ENCODE data around the gene NFIB.

Gene NFIB

DNA sequence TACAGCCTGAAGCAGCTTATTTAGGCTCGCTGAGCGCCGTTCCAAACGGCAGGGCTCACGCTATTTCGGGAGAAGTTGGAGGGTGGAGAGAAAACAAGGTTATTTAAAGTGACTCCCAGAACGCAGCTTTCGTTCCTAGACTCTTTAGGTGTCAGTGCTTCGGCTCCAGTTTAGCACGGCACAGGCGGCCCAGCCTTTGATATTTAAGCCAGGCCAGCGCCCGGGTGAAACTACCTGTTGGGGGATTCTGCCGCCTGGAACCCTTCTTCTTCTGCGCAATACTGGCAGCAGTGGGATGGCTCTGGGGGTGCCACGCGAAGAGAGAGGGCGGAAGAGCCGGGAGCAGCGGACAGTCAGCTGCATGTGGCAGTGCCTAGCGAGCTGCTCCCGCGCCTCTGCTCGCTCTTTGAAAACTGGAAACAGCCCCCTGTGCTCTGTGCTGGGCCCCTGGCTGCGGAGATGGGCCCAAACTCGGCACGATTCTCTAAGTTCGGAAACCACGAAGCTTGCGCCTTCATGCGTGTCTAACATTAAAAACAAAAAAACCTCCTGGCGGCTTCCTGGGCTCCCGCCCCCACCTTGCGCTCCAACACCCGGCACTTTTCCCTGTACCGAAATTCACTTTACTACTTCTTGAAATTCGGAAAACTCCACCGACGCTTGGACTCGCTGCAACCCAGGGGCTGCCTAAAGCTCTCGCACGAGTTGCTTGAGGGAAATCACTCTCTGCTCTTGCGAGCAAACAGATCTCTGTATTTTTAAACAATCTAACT lies 34.6 kb upstream of the NFIB start:
- no peak overlapping the region for H3K4me3 Mint-ChIP-seq
- H3K36me3 Mint-ChIP-seq (ENCODE audit: low read depth): no peaks in the 10 kb centered on the region
- H3K27me3 Mint-ChIP-seq (ENCODE audit: low read depth): peaks cover 70% of the 10 kb centered on the region
- no peaks in the 10 kb centered on the region for H3K9me3 Mint-ChIP-seq
- DNase-seq (ENCODE audit: low spot score): no peak
- H3K27ac Mint-ChIP-seq: peak overlapping the region; percentile 58
- H3K4me1 Mint-ChIP-seq (ENCODE audit: low read depth): peaks cover 2% of the 10 kb centered on the region

DNA sequence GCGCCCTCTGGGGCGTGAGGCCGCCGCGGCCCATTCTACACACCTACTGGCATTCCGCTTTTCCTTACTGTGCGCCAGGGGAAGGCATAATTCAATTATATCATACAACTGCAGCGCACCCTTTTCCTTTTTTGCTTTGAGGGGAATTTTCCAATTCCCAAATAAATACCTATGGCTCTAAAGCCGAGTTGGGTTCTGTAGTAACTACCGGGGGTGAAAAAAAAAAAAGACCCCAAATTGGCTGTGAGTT lies 34.1 kb upstream of the NFIB start:
- no peak for DNase-seq (ENCODE audit: low spot score)
- Mint-ChIP-seq H3K4me1 (ENCODE audit: low read depth) (peaks cover 2% of the 10 kb centered on the region), H3K27me3 (ENCODE audit: low read depth) (peaks cover 65% of the 10 kb centered on the region), H3K27ac (no peak overlapping the region), H3K36me3 (ENCODE audit: low read depth) (no peaks in the 10 kb centered on the region), H3K4me3 (no peak overlapping the region), H3K9me3 (no peaks in the 10 kb centered on the region)

DNA sequence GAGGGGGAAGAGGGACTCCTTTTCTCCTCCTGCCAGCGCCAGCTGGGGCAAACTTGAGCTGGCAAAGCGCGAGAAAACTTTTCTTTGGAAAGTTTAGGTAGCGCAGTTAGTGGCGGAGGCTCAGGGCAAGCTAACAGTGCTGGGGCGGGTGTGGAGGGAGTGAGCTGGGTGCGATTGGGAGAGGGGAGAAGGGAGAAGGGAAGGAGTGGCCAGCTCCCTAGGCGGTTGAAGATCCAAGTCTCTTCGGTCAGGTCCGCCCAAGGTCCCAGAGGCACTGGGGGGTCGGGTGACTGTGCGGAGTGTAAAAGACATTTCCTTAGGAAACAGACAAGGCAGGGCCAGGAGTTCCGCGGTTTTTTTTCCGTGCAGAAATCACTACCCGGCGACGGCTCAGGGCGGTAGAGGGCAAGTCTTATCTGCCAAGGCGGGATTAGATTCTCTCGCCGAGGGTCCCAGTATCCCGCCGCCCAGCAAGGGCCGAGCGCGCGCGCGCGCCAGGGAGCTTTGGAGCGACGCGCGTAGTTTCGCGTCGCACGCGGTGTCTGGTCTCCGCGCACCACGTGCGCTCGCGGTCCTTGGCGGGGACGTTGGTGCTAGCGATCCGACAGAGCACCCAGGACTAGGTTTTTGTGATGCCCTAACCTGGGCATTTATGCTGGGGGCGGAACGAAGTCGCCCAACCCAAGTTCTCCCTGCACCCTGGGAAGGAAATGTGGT lies 33.6 kb upstream of the NFIB start:
- no peak overlapping the region for H3K4me3 Mint-ChIP-seq

DNA sequence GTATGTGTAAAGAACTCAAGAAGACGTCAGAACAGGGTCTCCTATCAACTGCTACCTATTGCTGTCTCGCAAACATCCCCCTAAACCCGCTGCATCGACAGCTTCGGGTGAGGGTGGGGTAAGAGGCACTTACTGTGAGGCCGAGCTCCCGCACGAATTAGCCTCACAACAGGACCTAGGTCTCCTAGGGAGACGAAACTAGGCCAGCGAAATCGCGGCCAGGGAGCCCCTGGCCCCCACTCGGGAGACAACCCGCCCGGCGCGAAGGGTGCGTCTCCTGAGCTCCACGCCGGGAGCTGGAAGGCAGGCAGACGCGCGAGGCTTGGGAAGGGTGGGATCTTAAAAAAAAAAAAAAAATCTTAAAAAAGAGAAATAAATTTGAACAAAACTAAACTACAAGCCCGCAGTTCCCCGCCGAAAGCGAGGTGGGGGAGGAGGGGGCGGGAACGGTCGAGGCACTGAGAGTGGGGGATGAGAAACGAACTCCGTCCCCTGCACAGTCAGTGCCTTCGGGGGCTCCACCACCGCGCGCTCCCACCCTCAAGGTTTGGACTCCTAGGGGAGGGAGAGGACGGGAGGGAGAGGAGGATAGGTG lies 33.0 kb upstream of the NFIB start:
- H3K4me1 Mint-ChIP-seq (ENCODE audit: low read depth): peaks cover 2% of the 10 kb centered on the region
- no peaks in the 10 kb centered on the region for H3K9me3 Mint-ChIP-seq
- H3K36me3 Mint-ChIP-seq (ENCODE audit: low read depth): no peaks in the 10 kb centered on the region
- no peak overlapping the region for H3K4me3 Mint-ChIP-seq
- H3K27ac Mint-ChIP-seq: no peak overlapping the region
- peaks cover 57% of the 10 kb centered on the region for H3K27me3 Mint-ChIP-seq (ENCODE audit: low read depth)
- DNase-seq (ENCODE audit: low spot score): no peak

More for the DNA sequence above, 33.6 kb upstream of the NFIB start:
- no peak for DNase-seq (ENCODE audit: low spot score)
- H3K27ac Mint-ChIP-seq: no peak overlapping the region
- H3K4me1 Mint-ChIP-seq (ENCODE audit: low read depth): peaks cover 2% of the 10 kb centered on the region
- no peaks in the 10 kb centered on the region for H3K9me3 Mint-ChIP-seq
- H3K36me3 Mint-ChIP-seq (ENCODE audit: low read depth): no peaks in the 10 kb centered on the region
- H3K27me3 Mint-ChIP-seq (ENCODE audit: low read depth): peaks cover 61% of the 10 kb centered on the region

DNA sequence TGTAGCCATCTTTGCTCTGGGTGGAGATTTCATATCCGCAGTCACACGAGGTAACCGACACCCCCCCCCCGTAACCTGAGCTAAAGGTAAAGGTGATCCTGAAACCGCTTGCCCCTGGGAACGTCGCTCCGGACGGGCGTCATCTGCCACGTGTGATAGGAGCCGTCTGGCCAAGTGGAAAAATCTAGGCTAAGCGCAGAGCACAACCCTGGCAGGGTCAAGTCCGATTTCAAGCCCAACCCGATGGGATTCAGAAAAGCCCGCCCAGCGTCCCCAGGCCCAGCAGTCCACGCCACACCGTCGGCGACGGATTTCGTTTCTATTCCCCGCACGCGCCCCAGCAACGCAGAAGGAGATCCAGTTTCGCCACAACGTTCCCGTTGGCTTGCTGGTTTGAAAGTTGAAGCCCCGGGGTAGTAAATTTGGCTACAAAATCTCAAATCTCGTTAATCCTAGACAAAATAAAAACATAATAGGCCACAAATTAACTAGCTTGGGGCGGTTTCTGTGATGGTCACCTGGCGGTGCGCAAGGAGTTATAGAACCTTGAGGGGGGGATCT lies 32.4 kb upstream of the NFIB start:
- H3K9me3 Mint-ChIP-seq: no peaks in the 10 kb centered on the region

DNA sequence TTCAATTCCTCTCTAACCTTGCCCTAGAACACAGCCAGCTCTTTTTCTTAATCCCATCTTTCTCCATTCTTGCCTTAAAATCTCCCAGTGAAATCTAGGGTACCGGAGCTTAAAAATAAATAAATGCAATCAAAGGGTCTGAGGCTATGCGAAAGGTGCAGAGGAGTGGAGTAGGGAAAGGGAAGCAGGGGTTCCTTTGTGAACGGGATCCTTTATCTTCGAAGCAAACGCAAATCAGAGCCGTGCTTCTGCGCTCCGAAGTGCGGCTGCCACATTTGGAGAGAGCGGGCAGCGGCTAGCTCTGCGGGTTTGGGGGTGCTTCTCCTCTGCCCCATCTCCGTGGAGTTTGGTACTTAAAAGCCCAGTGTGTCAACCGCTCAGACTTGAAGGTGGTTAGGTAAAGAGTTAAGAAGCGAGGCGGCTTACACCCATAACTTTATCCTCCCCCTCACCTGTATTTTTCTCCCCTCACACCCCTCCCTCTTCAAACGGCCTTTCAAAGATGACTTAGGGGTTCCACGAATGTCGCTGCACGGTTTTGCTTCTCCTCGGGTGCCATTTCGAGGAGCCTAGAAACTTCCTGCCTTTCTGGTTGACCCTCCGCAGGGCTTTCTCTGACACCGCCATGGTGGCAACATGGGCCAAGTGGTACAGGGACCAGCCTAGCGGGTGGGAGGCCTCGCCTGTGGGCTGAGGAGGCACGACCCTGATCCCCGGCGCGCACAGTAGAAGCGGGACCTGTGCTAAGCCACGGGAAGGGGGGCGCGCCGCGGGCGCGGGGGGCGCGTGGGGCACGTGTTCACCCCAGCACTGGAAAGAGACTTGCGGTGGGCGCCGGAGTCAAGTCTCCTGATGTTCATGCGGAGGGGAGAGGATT lies 31.7 kb upstream of the NFIB start:
- no peaks in the 10 kb centered on the region for H3K9me3 Mint-ChIP-seq
- no peak overlapping the region for H3K27ac Mint-ChIP-seq
- peaks cover 45% of the 10 kb centered on the region for H3K27me3 Mint-ChIP-seq (ENCODE audit: low read depth)
- H3K4me1 Mint-ChIP-seq (ENCODE audit: low read depth): peaks cover 2% of the 10 kb centered on the region
- no peak overlapping the region for H3K4me3 Mint-ChIP-seq
- DNase-seq (ENCODE audit: low spot score): no peak
- H3K36me3 Mint-ChIP-seq (ENCODE audit: low read depth): no peaks in the 10 kb centered on the region

More for the DNA sequence above, 32.4 kb upstream of the NFIB start:
- no peak overlapping the region for H3K27ac Mint-ChIP-seq
- H3K27me3 Mint-ChIP-seq (ENCODE audit: low read depth): peaks cover 52% of the 10 kb centered on the region
- peaks cover 2% of the 10 kb centered on the region for H3K4me1 Mint-ChIP-seq (ENCODE audit: low read depth)
- no peak for DNase-seq (ENCODE audit: low spot score)
- no peak overlapping the region for H3K4me3 Mint-ChIP-seq
- no peaks in the 10 kb centered on the region for H3K36me3 Mint-ChIP-seq (ENCODE audit: low read depth)

DNA sequence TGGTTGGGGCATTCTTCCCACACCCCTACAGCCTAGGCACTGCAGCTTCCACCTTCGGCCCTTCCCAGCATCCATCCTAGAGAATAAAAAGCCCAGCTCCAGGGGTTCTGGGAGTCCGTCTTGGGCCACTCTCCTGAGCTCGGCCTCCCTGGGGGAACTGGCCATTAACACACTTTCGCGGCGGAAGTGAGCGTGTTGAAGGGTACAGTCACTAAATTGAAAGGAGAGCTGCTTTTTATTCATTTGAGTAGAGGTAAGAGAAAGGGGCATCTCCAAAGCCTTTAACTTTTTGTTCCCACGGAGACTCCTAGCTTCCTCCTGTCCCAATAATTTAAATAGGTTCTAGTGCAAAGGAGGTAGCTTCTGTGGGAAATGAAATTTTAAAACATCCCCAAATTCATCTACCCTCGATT lies 31.0 kb upstream of the NFIB start:
- DNase-seq (ENCODE audit: low spot score): no peak
- Mint-ChIP-seq H3K4me1 (ENCODE audit: low read depth) (peaks cover 2% of the 10 kb centered on the region), H3K27ac (no peak overlapping the region), H3K27me3 (ENCODE audit: low read depth) (peaks cover 38% of the 10 kb centered on the region), H3K4me3 (no peak overlapping the region), H3K36me3 (ENCODE audit: low read depth) (no peaks in the 10 kb centered on the region), H3K9me3 (no peaks in the 10 kb centered on the region)

DNA sequence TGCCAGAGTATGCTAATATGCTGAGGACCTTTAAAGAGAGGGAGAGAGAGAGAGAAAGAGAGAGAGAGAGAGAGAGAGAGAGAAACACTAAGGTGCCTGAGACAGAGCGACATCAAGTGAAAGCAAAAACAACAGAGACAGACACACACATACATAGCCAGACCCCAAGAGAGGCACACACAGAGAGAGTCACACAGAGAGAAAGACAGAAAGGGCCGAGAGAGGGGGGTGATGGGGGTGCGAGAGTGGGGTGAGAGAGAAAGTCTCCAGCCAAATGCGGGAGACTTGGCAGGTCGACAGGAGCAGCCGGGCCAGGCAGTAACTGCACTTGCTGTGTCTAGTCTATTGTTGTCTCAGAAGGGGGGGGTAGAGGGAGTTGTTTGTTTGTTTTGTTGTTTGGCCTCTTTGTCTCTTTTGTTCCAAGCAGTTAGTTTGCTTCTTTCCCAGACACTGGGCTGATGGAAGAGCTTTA lies 30.1 kb upstream of the NFIB start:
- no peak overlapping the region for H3K4me3 Mint-ChIP-seq
- H3K4me1 Mint-ChIP-seq (ENCODE audit: low read depth): peaks cover 2% of the 10 kb centered on the region
- DNase-seq (ENCODE audit: low spot score): no peak
- peaks cover 30% of the 10 kb centered on the region for H3K27me3 Mint-ChIP-seq (ENCODE audit: low read depth)
- H3K27ac Mint-ChIP-seq: no peak overlapping the region
- no peaks in the 10 kb centered on the region for H3K36me3 Mint-ChIP-seq (ENCODE audit: low read depth)
- H3K9me3 Mint-ChIP-seq: no peaks in the 10 kb centered on the region

DNA sequence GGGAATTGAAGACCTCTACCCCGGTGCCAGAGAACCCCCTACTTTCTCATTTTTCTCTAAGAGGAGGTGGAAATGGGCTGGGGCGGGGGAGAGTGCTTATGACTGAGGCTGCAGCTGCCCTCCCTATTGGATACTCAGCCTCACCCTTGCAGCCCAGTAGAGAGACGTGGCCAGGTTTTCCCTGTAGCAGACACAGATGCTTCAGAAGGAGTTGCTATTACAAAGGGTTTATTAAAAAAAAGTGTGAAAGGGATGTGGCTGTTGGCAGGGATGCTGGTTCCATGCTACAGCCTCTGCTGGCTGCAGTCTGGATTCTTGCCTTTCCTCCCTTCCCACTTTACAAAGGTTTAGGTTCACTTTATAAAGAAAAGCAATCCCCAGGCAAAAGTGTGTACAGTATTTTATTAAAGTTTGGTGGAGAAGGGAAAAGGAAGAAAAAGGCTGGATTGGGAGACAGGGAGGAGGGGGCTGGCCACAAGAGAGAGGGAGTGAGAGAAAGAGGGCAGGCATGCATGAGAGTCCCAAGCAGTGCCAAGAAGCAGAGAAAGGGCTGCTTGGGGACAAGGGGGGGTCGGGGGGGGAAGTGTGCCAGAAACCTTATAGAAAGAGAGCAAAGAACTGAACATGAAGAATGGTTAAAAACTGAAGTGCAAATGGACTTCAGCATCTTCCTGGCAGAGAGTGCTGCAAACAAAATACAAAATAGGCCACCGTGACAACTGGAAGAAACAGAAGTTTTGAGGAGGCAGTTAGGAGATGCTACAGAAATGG lies 29.5 kb upstream of the NFIB start:
- peaks cover 26% of the 10 kb centered on the region for H3K27me3 Mint-ChIP-seq (ENCODE audit: low read depth)
- H3K4me3 Mint-ChIP-seq: no peak overlapping the region
- H3K9me3 Mint-ChIP-seq: no peaks in the 10 kb centered on the region
- DNase-seq (ENCODE audit: low spot score): no peak
- H3K36me3 Mint-ChIP-seq (ENCODE audit: low read depth): no peaks in the 10 kb centered on the region
- no peaks in the 10 kb centered on the region for H3K4me1 Mint-ChIP-seq (ENCODE audit: low read depth)
- H3K27ac Mint-ChIP-seq: no peak overlapping the region

DNA sequence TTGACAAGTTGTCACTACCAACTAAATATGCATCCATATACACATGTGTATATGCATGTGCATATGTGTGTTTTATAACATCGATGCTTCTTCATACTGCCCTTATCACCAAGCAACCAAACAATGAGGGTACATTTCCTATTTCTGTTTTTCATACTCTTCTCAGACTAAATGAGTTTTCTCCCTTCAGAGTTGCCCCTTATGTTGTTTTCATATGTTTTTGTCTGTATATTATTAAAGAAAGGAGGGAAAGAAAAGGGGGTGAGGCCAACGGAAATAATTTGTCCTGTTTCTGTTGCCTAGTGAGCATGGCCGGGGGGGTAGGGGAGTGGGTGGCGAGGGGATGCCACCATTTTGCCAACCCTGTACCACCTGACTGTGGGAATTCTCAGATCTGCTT lies 28.8 kb upstream of the NFIB start:
- no peaks in the 10 kb centered on the region for H3K4me1 Mint-ChIP-seq (ENCODE audit: low read depth)
- no peaks in the 10 kb centered on the region for H3K36me3 Mint-ChIP-seq (ENCODE audit: low read depth)

DNA sequence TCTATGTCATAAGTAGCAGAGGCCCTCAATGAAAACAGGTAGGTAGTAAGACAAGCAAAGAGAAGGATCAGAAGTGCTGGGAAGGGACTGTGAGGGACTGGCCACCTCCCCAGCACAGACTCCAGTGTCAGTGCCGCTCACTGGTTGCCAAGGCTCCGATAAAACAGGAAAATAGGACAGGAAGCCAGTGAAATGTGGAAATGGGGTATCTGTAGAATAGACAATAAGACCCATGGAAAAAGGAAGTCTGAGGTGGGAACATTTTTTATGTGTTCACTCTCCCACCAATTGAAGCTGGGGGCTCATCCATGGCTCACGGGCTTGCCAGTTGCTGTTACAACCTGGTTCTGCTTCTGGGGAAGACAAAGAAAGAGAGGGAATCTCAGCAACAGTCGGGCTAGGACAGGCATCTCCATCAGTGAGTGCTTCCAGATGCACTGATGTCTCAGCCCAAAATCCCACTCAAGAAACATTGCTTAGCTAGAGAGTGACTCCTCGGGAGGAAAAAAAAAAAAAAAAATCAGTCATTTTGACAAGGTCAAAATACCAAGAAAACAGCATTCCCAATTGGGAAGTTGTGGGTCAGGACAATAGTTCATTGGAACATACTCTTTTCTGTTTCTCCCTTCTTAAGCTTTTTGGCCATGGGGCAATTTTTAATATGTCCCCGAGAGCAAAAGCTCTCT lies 27.6 kb upstream of the NFIB start:
- H3K27me3 Mint-ChIP-seq (ENCODE audit: low read depth): peaks cover 8% of the 10 kb centered on the region
- no peaks in the 10 kb centered on the region for H3K4me1 Mint-ChIP-seq (ENCODE audit: low read depth)
- no peak overlapping the region for H3K27ac Mint-ChIP-seq
- H3K4me3 Mint-ChIP-seq: no peak overlapping the region
- H3K36me3 Mint-ChIP-seq (ENCODE audit: low read depth): no peaks in the 10 kb centered on the region
- no peak for DNase-seq (ENCODE audit: low spot score)
- no peaks in the 10 kb centered on the region for H3K9me3 Mint-ChIP-seq

More for the DNA sequence above, 28.8 kb upstream of the NFIB start:
- Mint-ChIP-seq H3K27me3 (ENCODE audit: low read depth) (peaks cover 19% of the 10 kb centered on the region), H3K9me3 (no peaks in the 10 kb centered on the region), H3K27ac (no peak overlapping the region), H3K4me3 (no peak overlapping the region)
- no peak for DNase-seq (ENCODE audit: low spot score)

DNA sequence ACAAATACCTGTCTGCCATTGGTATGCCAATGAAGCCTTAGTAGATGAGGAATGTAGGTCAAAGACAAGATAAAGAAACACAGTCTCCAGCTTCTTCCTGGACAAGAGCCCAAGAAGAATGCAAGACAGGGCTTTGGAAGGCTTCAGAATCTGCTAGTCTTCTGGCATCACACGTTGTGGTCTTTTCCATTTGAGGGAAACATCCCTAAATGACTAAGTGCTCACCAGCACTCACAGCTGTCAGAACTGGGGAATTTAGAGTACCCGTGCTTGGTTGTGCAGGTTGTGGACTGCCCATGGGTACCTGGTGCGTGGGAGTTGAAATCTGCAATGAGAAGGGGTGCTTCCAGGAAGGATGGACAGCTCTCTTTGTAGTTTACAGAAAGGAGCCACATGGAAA lies 27.1 kb upstream of the NFIB start:
- Mint-ChIP-seq H3K27ac (no peak overlapping the region), H3K36me3 (ENCODE audit: low read depth) (no peaks in the 10 kb centered on the region), H3K4me3 (no peak overlapping the region), H3K9me3 (no peaks in the 10 kb centered on the region), H3K27me3 (ENCODE audit: low read depth) (peaks cover 3% of the 10 kb centered on the region), H3K4me1 (ENCODE audit: low read depth) (no peaks in the 10 kb centered on the region)
- DNase-seq (ENCODE audit: low spot score): no peak
